ENCODE measurements around the gene FAM110A. TPM values are rescaled to one million over a fixed set of nuclear protein-coding genes. Genes with fewer than 3 reads are reported as not detected.
A peak's percentile ranks its signal among the peaks of the same experiment; 100 is the strongest.

Gene FAM110A
- total and polyA plus RNA-seq, 9 of the 15 experiments (the other 6 are each of a cell fraction or from before 2014, with no cell fraction given), result 0.73 to 15.5 (median 3.6) TPM

DNA sequence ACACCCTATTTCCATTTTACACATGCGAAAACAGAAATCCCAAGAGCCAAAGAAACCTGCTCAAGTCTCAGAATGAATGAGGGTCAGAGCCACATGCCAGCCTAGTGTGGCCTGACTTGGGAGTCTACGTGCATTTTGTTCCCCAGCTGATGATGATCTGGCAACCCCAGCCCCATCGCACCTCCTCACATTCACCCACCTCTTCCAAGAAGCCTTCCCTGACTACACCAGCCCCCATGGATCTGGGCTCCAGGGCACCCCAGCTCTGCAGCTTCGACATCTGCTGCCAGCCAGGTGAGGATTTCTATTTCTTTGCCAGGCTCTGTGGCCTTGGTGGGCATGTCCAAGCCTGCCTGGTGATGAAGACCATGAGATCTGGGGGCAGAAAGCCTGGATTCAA is 41.6 kb downstream of the FAM110A start:
- no peaks in the 10 kb centered on the region for H3K4me1 ChIP-seq (replicated peaks in 1 of 2; ENCODE audit: control insufficient read depth in 2 of 2, insufficient read depth in 2 of 2, low read length in 2 of 2)
- no peaks in the 10 kb centered on the region for H4K20me1 ChIP-seq (replicated peaks; ENCODE audit: control insufficient read depth, insufficient read depth, low read length)
- H3K9me3 ChIP-seq (replicated peaks; ENCODE audit: control insufficient read depth, insufficient read depth, low read depth, low read length), result no peaks in the 10 kb centered on the region
- in situ Hi-C loops (cut with MboI), result no loop called here
- no peak for FAIRE-seq
- ChIA-PET CTCF (ENCODE audit: low intra/inter-chr PET ratio) (no interaction called here), POLR2A (interaction anchor here (0.7 kb wide), 1 partner anchor 17 kb away, joined by 3 read pairs; no protein-coding TSS in a partner anchor)
- H3K4me2 ChIP-seq (ENCODE audit: insufficient read depth, low read length), result no peak overlapping the region
- no peak overlapping the region for H3K27ac ChIP-seq (ENCODE audit: extremely low read depth, low read depth, low read length)
- 0% methylated on average over 3 of the region's 4 CpGs for WGBS (ENCODE audit: insufficient coverage, low coverage, missing lambda C conversion rate)
- TF ChIP-seq FOSL1 (tag; conservative IDR thresholded peaks at IDR 0.05) (no peak), ZFP36 (IDR thresholded peaks at IDR 0.05; ENCODE audit: low read depth, low read length, partially characterized antibody) (peak; percentile 56)
- H3K79me2 ChIP-seq (ENCODE audit: control insufficient read depth, insufficient read depth, low read length), result no peaks in the 10 kb centered on the region
- peaks cover 0 to 13% of the 10 kb centered on the region in 2 experiments; a peak in 2 of 5 replicates for H3K27me3 ChIP-seq (ENCODE audit: control insufficient read depth in 2 of 2, insufficient read depth in 2 of 2, low read length in 2 of 2)
- H2AFZ ChIP-seq (ENCODE audit: low read depth, low read length), result no peak overlapping the region
- intact Hi-C loops (cut with micrococcal nuclease), result no loop called here
- H3K36me3 ChIP-seq (ENCODE audit: control insufficient read depth, insufficient read depth, low read length), result no peaks in the 10 kb centered on the region
- no peak for DNase-seq (ENCODE audit: extremely low read depth in 1 of 4, low spot score in 3 of 4)
- H3K9me1 ChIP-seq (ENCODE audit: control insufficient read depth, insufficient read depth, low read length), result no peaks in the 10 kb centered on the region
- no peak for ATAC-seq
- H3K4me3 ChIP-seq, result no peak overlapping the region
- BruUV-seq (replicated peaks), result no TSS peak
- H3K9ac ChIP-seq (ENCODE audit: insufficient read depth in 1 of 2, low read depth in 2 of 2, low read length in 2 of 2), result no peak overlapping the region

DNA sequence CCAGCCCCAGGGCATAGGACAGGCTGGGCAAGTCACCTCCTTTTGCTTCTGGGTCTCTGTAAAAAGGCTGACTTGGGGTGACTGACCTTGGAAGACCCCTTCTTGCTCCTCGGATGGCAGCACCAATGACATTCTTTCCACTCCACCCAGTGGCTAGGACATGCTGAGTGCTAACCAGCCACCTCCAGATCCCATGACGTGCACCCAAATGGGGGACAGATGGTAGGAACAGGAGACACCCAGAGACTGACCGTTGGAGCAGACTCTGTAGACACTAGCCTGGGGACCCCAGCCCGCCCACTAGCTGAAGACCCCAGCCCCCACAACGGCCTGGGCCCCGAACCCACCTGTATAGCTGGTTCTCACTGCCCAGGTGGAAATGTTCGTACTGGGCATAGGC is 44.3 kb downstream of the FAM110A start:
- Histone ChIP-seq H3K9me3 (replicated peaks; ENCODE audit: control insufficient read depth, insufficient read depth, low read depth, low read length) (no peaks in the 10 kb centered on the region), H4K20me1 (replicated peaks; ENCODE audit: control insufficient read depth, insufficient read depth, low read length) (no peaks in the 10 kb centered on the region), H3K27ac (ENCODE audit: extremely low read depth, low read depth, low read length) (no peak overlapping the region), H3K4me2 (ENCODE audit: insufficient read depth, low read length) (no peak overlapping the region), H3K79me2 (ENCODE audit: control insufficient read depth, insufficient read depth, low read length) (no peaks in the 10 kb centered on the region), H3K4me3 (no peak overlapping the region), H3K9me1 (ENCODE audit: control insufficient read depth, insufficient read depth, low read length) (no peaks in the 10 kb centered on the region), H3K9ac (ENCODE audit: insufficient read depth in 1 of 2, low read depth in 2 of 2, low read length in 2 of 2) (no peak overlapping the region), H3K4me1 (replicated peaks in 1 of 2; ENCODE audit: control insufficient read depth in 2 of 2, insufficient read depth in 2 of 2, low read length in 2 of 2) (no peaks in the 10 kb centered on the region), H3K36me3 (ENCODE audit: control insufficient read depth, insufficient read depth, low read length) (no peaks in the 10 kb centered on the region), H2AFZ (ENCODE audit: low read depth, low read length) (no peak overlapping the region), H3K27me3 (ENCODE audit: control insufficient read depth in 2 of 2, insufficient read depth in 2 of 2, low read length in 2 of 2) (peaks cover 0 to 6% of the 10 kb centered on the region in 2 experiments; a peak in 2 of 5 replicates)
- 4% methylated on average over 5 of the region's 7 CpGs for WGBS (ENCODE audit: insufficient coverage, low coverage, missing lambda C conversion rate)
- intact Hi-C loops (cut with micrococcal nuclease) (no loop called here), in situ Hi-C loops (cut with MboI) (no loop called here)
- FAIRE-seq (no peak), ATAC-seq (no peak), DNase-seq (ENCODE audit: extremely low read depth in 1 of 4, low spot score in 3 of 4) (no peak)
- ChIA-PET CTCF (ENCODE audit: low intra/inter-chr PET ratio) (no interaction called here), POLR2A (no interaction called here)
- TF ChIP-seq MCM3 (IDR thresholded peaks at IDR 0.05), result no peak
- TF ChIP-seq DIDO1 (tag; IDR thresholded peaks at IDR 0.05; ENCODE audit: low read depth), result no peak
- no peak for TF ChIP-seq ATF7 (IDR thresholded peaks at IDR 0.05)
- TF ChIP-seq CBX3 (IDR thresholded peaks at IDR 0.05; ENCODE audit: borderline replicate concordance in 1 of 2, low read length in 2 of 2), result no peak
- TF ChIP-seq, protein P1, sequence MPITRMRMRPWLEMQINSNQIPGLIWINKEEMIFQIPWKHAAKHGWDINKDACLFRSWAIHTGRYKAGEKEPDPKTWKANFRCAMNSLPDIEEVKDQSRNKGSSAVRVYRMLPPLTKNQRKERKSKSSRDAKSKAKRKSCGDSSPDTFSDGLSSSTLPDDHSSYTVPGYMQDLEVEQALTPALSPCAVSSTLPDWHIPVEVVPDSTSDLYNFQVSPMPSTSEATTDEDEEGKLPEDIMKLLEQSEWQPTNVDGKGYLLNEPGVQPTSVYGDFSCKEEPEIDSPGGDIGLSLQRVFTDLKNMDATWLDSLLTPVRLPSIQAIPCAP (CRISPR knock-in tag; IDR thresholded peaks at IDR 0.05; ENCODE audit: borderline replicate concordance), result no peak
- no peak for TF ChIP-seq ARHGAP35 (IDR thresholded peaks at IDR 0.05; ENCODE audit: partially characterized antibody)
- no peak for TF ChIP-seq RBM22 (IDR thresholded peaks at IDR 0.05; ENCODE audit: low read depth, low read length, poor library complexity, severe bottlenecking)
- no peak for TF ChIP-seq KAT2B (IDR thresholded peaks at IDR 0.05; ENCODE audit: low read depth, low read length)
- no peak for TF ChIP-seq STAT5B (CRISPR knock-in tag; IDR thresholded peaks at IDR 0.05)
- no peak for TF ChIP-seq RB1 (IDR thresholded peaks at IDR 0.05; ENCODE audit: low read depth)
- no peak for TF ChIP-seq SMARCE1 (IDR thresholded peaks at IDR 0.05)
- no TSS peak for BruUV-seq (replicated peaks)
